ENCODE data around the gene MPZL3.

Gene MPZL3

DNA sequence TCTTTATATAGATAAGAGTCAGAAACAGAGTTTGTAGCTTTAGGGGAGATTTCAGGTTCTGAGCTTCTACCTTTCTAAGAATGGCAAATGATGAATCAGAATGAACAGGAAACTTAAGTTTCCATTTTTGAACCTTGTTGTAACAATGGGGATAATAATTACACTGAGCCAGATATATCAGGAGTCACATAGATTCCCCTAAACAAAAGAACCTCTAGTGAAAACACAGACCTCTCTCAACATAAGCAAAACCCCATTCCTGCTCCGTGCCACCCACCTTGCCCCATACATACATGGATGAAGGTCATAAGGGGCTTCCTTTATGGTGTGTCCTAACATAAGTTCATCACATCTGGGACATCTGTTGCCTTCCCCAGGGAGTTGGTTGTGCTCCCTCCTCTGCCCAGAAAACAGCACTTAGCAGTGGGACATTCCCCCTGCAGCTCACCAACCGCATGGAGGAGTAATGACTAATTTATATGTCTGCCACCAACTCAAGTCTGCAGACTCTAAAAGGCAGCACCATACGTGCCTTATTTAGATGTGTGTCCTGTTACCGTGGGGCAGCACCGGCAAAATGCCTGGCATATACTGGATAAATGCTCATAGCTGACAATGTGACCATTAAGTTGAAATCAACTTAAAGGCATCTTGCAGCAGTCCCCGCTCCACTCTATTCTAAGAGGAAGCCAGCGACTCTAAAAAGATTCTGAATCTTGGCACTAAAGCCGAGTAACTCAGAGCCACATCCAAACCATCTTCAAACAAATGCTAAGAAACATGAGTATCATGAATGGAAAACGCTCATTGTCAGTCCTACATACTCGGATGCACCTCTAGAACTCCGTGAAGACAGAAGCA lies 35.3 kb downstream of the MPZL3 start:
- Histone ChIP-seq H3K4me3 (ENCODE audit: low read depth in 1 of 5, low read length in 5 of 5) (no peak overlapping the region), H3K9ac (ENCODE audit: low read length in 5 of 5) (no peak overlapping the region), H3K4me1 (ENCODE audit: control insufficient read depth in 5 of 5, insufficient read depth in 5 of 5, low read length in 5 of 5) (peaks cover 0 to 31% (median 16%) of the 10 kb centered on the region in 5 donors)

DNA sequence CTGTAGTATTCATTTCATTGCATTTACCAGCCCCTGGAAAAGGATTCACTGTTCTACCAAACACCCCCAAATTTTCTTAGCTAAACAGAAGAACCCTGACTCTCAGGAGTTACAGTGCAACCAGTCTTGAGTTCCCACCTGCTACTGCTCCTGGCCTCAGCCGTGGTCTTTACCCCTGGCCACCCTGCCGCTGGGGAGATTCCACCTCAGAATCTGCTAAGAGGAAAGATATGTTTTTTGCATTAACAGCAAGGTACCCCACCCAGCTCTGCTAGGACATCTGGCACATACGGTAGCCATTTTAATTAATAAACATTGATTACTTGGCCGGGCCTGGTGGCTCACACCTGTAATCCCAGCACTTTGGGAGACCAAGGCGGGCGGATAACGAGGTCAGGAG lies 36.4 kb downstream of the MPZL3 start:
- Histone ChIP-seq H3K27ac (ENCODE audit: low read depth, low read length) (no peak overlapping the region), H3K36me3 (ENCODE audit: control insufficient read depth in 5 of 5, insufficient read depth in 5 of 5, low read length in 5 of 5) (peaks cover 0 to 3% (median 0%) of the 10 kb centered on the region in 5 donors), H3K9me3 (ENCODE audit: control insufficient read depth in 5 of 5, low read length in 5 of 5) (no peaks in the 10 kb centered on the region), H3K27me3 (ENCODE audit: control insufficient read depth in 5 of 5, insufficient read depth in 4 of 5, low read length in 5 of 5) (peaks cover 0 to 4% (median 0%) of the 10 kb centered on the region in 5 donors), H3K4me3 (ENCODE audit: low read depth in 1 of 5, low read length in 5 of 5) (no peak overlapping the region), H3K4me1 (ENCODE audit: control insufficient read depth in 5 of 5, insufficient read depth in 5 of 5, low read length in 5 of 5) (peaks cover 0 to 35% (median 16%) of the 10 kb centered on the region in 5 donors), H3K9ac (ENCODE audit: low read length in 5 of 5) (no peak overlapping the region)

More for the DNA sequence above, 35.3 kb downstream of the MPZL3 start:
- H3K27me3 ChIP-seq (ENCODE audit: control insufficient read depth in 5 of 5, insufficient read depth in 4 of 5, low read length in 5 of 5), result peaks cover 0 to 6% (median 0%) of the 10 kb centered on the region in 5 donors
- peaks cover 0 to under 1% (median 0%) of the 10 kb centered on the region in 5 donors for H3K36me3 ChIP-seq (ENCODE audit: control insufficient read depth in 5 of 5, insufficient read depth in 5 of 5, low read length in 5 of 5)
- H3K27ac ChIP-seq (ENCODE audit: low read depth, low read length), result no peak overlapping the region
- no peaks in the 10 kb centered on the region for H3K9me3 ChIP-seq (ENCODE audit: control insufficient read depth in 5 of 5, low read length in 5 of 5)

DNA sequence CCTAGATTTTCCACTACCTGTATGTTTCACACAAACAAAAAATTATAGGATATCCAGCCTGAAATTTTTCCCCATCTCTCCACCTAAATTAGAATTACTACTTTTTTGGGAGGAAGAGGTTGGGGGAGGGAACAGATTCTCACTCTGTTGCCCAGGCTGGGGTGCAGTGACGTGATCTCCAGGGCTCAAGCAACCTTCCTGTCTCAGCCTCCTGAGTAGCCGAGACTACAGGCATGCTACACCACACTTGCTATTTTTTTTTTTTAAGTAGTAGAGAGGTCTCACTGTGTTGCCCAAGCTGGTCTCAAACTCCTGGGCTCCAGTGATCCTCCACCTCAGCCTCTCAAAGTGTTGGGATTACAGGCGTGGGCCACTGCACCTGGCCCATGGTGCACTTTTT lies 36.9 kb downstream of the MPZL3 start:
- peaks cover 0 to 3% (median 0%) of the 10 kb centered on the region in 5 donors for H3K27me3 ChIP-seq (ENCODE audit: control insufficient read depth in 5 of 5, insufficient read depth in 4 of 5, low read length in 5 of 5)
- H3K36me3 ChIP-seq (ENCODE audit: control insufficient read depth in 5 of 5, insufficient read depth in 5 of 5, low read length in 5 of 5), result peaks cover 0 to 3% (median 0%) of the 10 kb centered on the region in 5 donors
- no peaks in the 10 kb centered on the region for H3K9me3 ChIP-seq (ENCODE audit: control insufficient read depth in 5 of 5, low read length in 5 of 5)
- peaks cover 0 to 33% (median 18%) of the 10 kb centered on the region in 5 donors for H3K4me1 ChIP-seq (ENCODE audit: control insufficient read depth in 5 of 5, insufficient read depth in 5 of 5, low read length in 5 of 5)
- H3K9ac ChIP-seq (ENCODE audit: low read length in 5 of 5), result no peak overlapping the region
- no peak overlapping the region for H3K4me3 ChIP-seq (ENCODE audit: low read depth in 1 of 5, low read length in 5 of 5)
- no peak overlapping the region for H3K27ac ChIP-seq (ENCODE audit: low read depth, low read length)

DNA sequence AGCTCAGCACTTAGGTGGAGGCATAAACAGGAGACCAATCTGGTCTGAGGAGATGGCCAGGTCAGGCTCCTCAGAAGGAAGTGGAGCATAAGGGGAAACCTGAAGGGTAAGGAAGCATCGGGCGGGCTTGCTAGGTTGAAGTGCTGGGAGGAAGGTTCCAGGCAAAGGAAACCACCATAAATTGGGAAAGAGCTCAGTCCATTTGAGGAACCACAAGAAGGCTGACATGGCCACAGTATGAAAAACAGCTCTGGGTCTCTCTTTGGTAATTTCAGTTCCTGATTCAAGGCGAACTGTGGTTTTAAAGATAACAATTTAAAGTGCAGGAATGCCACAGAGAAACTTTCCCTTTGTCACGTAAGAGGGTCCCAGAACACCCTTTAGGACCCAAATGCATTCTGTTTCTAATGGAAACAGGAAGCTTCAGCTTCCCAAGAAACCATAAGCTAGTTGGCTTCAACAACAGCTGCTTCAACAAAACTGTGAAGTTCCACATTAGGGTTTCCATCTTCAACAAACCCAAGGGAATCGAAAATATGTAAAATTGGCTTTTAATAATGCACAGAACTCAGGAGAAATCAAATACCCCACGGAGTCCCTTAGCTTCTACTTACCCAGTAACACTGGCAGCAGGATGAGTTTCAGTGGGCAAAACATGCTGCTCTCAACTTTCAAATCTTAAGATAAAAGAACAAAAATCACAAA lies 37.8 kb downstream of the MPZL3 start:
- Histone ChIP-seq H3K27me3 (ENCODE audit: control insufficient read depth in 5 of 5, insufficient read depth in 4 of 5, low read length in 5 of 5) (peaks cover 0 to 2% (median 0%) of the 10 kb centered on the region in 5 donors), H3K9me3 (ENCODE audit: control insufficient read depth in 5 of 5, low read length in 5 of 5) (no peaks in the 10 kb centered on the region), H3K4me1 (ENCODE audit: control insufficient read depth in 5 of 5, insufficient read depth in 5 of 5, low read length in 5 of 5) (peaks cover 0 to 27% (median 13%) of the 10 kb centered on the region in 5 donors), H3K36me3 (ENCODE audit: control insufficient read depth in 5 of 5, insufficient read depth in 5 of 5, low read length in 5 of 5) (peaks cover 0 to 3% (median 0%) of the 10 kb centered on the region in 5 donors), H3K4me3 (ENCODE audit: low read depth in 1 of 5, low read length in 5 of 5) (no peak overlapping the region), H3K9ac (ENCODE audit: low read length in 5 of 5) (no peak overlapping the region), H3K27ac (ENCODE audit: low read depth, low read length) (no peak overlapping the region)

DNA sequence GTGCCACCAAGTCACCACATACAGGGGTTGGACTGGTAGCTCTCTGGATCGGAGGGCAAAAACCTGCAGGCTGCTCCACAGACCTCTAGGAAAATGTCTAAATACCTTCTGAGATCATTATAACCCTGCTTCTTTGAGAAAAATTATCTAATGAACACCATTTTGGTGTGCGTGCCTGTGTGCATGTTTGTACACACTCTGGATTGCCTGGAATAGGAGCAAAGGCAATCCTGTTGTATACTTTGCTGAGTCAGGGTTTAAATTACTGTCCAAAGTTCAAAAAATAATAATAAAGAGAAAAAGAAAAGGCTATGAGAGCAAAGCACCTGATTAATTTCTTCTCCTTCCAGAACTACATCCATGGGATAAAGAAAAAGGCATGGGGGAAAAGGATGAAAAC lies 38.4 kb downstream of the MPZL3 start:
- no peak overlapping the region for H3K27ac ChIP-seq (ENCODE audit: low read depth, low read length)
- H3K36me3 ChIP-seq (ENCODE audit: control insufficient read depth in 5 of 5, insufficient read depth in 5 of 5, low read length in 5 of 5), result peaks cover 0 to 3% (median 0%) of the 10 kb centered on the region in 5 donors
- H3K4me1 ChIP-seq (ENCODE audit: control insufficient read depth in 5 of 5, insufficient read depth in 5 of 5, low read length in 5 of 5), result peaks cover 0 to 25% (median 12%) of the 10 kb centered on the region in 5 donors
- no peaks in the 10 kb centered on the region for H3K9me3 ChIP-seq (ENCODE audit: control insufficient read depth in 5 of 5, low read length in 5 of 5)
- no peak overlapping the region for H3K4me3 ChIP-seq (ENCODE audit: low read depth in 1 of 5, low read length in 5 of 5)
- H3K9ac ChIP-seq (ENCODE audit: low read length in 5 of 5), result no peak overlapping the region
- H3K27me3 ChIP-seq (ENCODE audit: control insufficient read depth in 5 of 5, insufficient read depth in 4 of 5, low read length in 5 of 5), result peaks cover 0 to 2% (median 0%) of the 10 kb centered on the region in 5 donors

DNA sequence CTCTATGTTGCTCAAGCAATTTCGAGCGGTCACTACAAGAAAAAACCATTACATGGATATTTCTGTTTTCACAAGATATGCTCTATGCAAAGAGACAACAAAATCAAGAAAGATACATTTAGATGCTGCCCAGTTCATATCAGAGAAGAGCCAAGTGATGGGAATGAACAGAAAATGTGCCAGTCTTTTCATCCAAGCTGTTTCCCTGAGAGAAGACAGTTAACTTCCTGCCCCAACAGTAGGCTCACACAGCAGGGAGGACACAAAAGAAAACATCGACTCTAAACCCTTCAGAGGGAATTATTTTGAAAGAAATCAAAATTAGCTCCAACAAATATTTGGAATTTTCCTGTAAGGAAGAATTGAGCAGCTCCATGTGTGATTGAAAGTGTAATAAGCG lies 39.0 kb downstream of the MPZL3 start:
- Histone ChIP-seq H3K27ac (ENCODE audit: low read depth, low read length) (no peak overlapping the region), H3K27me3 (ENCODE audit: control insufficient read depth in 5 of 5, insufficient read depth in 4 of 5, low read length in 5 of 5) (peaks cover 0 to 2% (median 0%) of the 10 kb centered on the region in 5 donors)

DNA sequence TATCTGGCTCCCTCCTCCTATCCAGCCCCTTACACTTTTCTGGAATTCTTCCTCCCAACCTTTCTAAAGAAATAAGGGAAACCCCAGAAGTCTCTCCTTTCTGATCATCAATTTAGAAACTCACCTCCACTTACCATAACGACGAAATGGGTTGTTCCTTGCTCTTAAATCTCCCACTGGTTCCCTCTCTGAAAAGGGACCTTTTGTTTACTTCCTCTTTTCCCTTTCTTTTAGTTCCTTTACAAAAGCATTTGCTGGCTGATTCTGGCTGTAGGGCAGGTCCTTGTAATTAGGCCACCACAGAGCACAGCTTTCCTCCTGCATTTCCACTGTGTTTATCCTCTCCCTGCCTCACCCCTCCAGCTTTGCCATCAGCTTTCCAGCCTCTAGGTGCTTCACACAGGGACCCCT lies 39.4 kb downstream of the MPZL3 start:
- H3K4me1 ChIP-seq (ENCODE audit: control insufficient read depth in 5 of 5, insufficient read depth in 5 of 5, low read length in 5 of 5), result peaks cover 0 to 29% (median 14%) of the 10 kb centered on the region in 5 donors
- peaks cover 0 to 2% (median 0%) of the 10 kb centered on the region in 5 donors for H3K27me3 ChIP-seq (ENCODE audit: control insufficient read depth in 5 of 5, insufficient read depth in 4 of 5, low read length in 5 of 5)
- no peak overlapping the region for H3K9ac ChIP-seq (ENCODE audit: low read length in 5 of 5)
- H3K27ac ChIP-seq (ENCODE audit: low read depth, low read length), result no peak overlapping the region
- H3K9me3 ChIP-seq (ENCODE audit: control insufficient read depth in 5 of 5, low read length in 5 of 5), result no peaks in the 10 kb centered on the region
- no peak overlapping the region for H3K4me3 ChIP-seq (ENCODE audit: low read depth in 1 of 5, low read length in 5 of 5)
- peaks cover 0 to 3% (median 0%) of the 10 kb centered on the region in 5 donors for H3K36me3 ChIP-seq (ENCODE audit: control insufficient read depth in 5 of 5, insufficient read depth in 5 of 5, low read length in 5 of 5)

More for the DNA sequence above, 39.0 kb downstream of the MPZL3 start:
- Histone ChIP-seq H3K4me3 (ENCODE audit: low read depth in 1 of 5, low read length in 5 of 5) (no peak overlapping the region), H3K4me1 (ENCODE audit: control insufficient read depth in 5 of 5, insufficient read depth in 5 of 5, low read length in 5 of 5) (peaks cover 0 to 27% (median 12%) of the 10 kb centered on the region in 5 donors), H3K36me3 (ENCODE audit: control insufficient read depth in 5 of 5, insufficient read depth in 5 of 5, low read length in 5 of 5) (peaks cover 0 to 3% (median 0%) of the 10 kb centered on the region in 5 donors), H3K9ac (ENCODE audit: low read length in 5 of 5) (no peak overlapping the region), H3K9me3 (ENCODE audit: control insufficient read depth in 5 of 5, low read length in 5 of 5) (no peaks in the 10 kb centered on the region)

DNA sequence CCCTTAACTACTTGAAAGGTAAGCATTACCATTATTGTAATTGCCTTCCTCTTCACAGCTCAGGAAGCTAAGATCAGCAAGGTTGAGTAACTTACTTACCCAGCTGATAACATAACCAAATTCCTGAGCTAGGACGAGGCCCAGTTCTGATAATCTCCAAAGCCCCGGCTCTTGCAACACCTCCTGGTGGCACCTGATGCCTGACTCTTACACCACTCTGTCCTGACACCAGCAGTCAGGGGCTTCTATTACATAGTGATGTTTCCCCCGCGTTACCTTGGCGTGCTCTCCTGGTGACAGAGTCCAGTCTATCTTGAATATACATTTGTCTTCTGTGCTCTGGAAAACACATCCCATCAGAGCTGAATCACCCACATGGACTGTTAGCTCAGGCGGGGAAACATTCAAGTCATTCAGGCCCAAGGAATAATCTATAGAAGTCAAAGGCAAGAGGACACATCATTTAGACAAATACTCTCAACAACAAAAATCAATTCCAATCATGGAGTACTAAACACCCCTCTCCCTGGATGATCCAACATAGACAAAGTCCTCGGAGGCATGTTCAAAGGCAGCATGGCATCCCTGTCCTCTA lies 39.9 kb downstream of the MPZL3 start:
- no peak overlapping the region for H3K27ac ChIP-seq (ENCODE audit: low read depth, low read length)
- peaks cover 0 to 33% (median 18%) of the 10 kb centered on the region in 5 donors for H3K4me1 ChIP-seq (ENCODE audit: control insufficient read depth in 5 of 5, insufficient read depth in 5 of 5, low read length in 5 of 5)
- no peak overlapping the region for H3K4me3 ChIP-seq (ENCODE audit: low read depth in 1 of 5, low read length in 5 of 5)

DNA sequence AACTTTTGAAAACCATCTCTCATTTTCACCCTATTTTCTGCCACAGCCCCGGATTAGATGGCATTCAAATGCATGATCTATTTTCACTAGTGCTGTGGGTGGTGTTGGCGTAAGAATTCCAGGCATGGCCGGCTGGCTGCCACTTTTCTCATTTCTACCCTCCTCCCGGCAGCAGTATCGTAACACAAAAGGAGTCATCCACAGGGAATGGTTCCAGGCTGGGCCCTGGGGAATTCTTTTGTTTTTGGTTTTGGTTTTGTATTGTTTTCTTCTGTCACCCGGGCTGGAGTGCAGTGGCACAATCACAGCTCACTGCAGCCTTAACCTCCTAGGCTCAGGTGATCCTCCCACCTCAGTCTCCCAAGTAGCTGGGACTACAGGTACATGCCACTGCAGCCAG lies 41.2 kb downstream of the MPZL3 start:
- Histone ChIP-seq H3K9me3 (ENCODE audit: control insufficient read depth in 5 of 5, low read length in 5 of 5) (no peaks in the 10 kb centered on the region), H3K4me3 (ENCODE audit: low read depth in 1 of 5, low read length in 5 of 5) (no peak overlapping the region), H3K36me3 (ENCODE audit: control insufficient read depth in 5 of 5, insufficient read depth in 5 of 5, low read length in 5 of 5) (peaks cover 0 to 3% (median 0%) of the 10 kb centered on the region in 5 donors), H3K27me3 (ENCODE audit: control insufficient read depth in 5 of 5, insufficient read depth in 4 of 5, low read length in 5 of 5) (peaks cover 0 to 2% (median 0%) of the 10 kb centered on the region in 5 donors), H3K4me1 (ENCODE audit: control insufficient read depth in 5 of 5, insufficient read depth in 5 of 5, low read length in 5 of 5) (peaks cover 0 to 40% (median 26%) of the 10 kb centered on the region in 5 donors), H3K9ac (ENCODE audit: low read length in 5 of 5) (no peak overlapping the region), H3K27ac (ENCODE audit: low read depth, low read length) (no peak overlapping the region)

More for the DNA sequence above, 39.9 kb downstream of the MPZL3 start:
- peaks cover 0 to 2% (median 0%) of the 10 kb centered on the region in 5 donors for H3K27me3 ChIP-seq (ENCODE audit: control insufficient read depth in 5 of 5, insufficient read depth in 4 of 5, low read length in 5 of 5)
- peaks cover 0 to 3% (median 0%) of the 10 kb centered on the region in 5 donors for H3K36me3 ChIP-seq (ENCODE audit: control insufficient read depth in 5 of 5, insufficient read depth in 5 of 5, low read length in 5 of 5)
- H3K9me3 ChIP-seq (ENCODE audit: control insufficient read depth in 5 of 5, low read length in 5 of 5), result no peaks in the 10 kb centered on the region
- no peak overlapping the region for H3K9ac ChIP-seq (ENCODE audit: low read length in 5 of 5)

All from subcutaneous abdominal adipose tissue (tissue), 5 donors.